Esophagus squamous epithelium (tissue), 5 donors: ENCODE measurements around the gene TRPC4. TPM values are rescaled to one million over a fixed set of nuclear protein-coding genes. Genes with fewer than 3 reads are reported as not detected.

Experiments used
- DNase-seq: peaks from one replicate; lab custom pipeline; 2025; lab: John Stamatoyannopoulos, UW
- H3K27ac ChIP-seq, 4 donors: fragments of 200-600 bp; sonication (generic); one replicate each; pipeline ENCODE4 v1.5.1; 2016 to 2019; ENCODE audit warnings: mild to moderate bottlenecking in 1 of 4
- H3K27me3 ChIP-seq, 4 donors: fragments of 200-600 bp; sonication (generic); 1 replicate in 3 of 4; 2 replicates in 1 of 4; pipeline versions ENCODE4 v1.5.1 to v1.6.0; 2017 to 2021; ENCODE audit warnings: antibody characterized with exemption in 1 of 4
- H3K36me3 ChIP-seq, 3 donors: fragments of 200-600 bp; sonication (generic); one replicate each; pipeline ENCODE4 v1.5.1; 2016 to 2019
- H3K4me1 ChIP-seq, 3 donors: fragments of 200-600 bp; sonication (generic); one replicate each; pipeline ENCODE4 v1.5.1; 2017 to 2019
- H3K4me3 ChIP-seq, 4 donors: fragments of 200-600 bp; sonication (generic); 1 replicate in 3 of 4; 2 replicates in 1 of 4; pipeline ENCODE4 v1.5.1; 2016 to 2019; ENCODE audit warnings: mild to moderate bottlenecking in 2 of 4, moderate library complexity in 1 of 4
- H3K9me3 ChIP-seq, 3 donors: fragments of 200-600 bp; sonication (generic); one replicate each; pipeline ENCODE4 v1.5.1; 2016 to 2019
- POLR2A ChIP-seq, 4 donors: fragments of 450-650 bp; IDR thresholded peaks; one replicate each; pipeline ENCODE4 v1.6.1; 2017; ENCODE audit warnings: antibody characterized with exemption in 4 of 4, mild to moderate bottlenecking in 4 of 4, moderate library complexity in 3 of 4
- WGBS, 2 donors: methylation state at CpG; one replicate each; pipeline ENCODE4 v1.1.5; 2018; 5-methylcytosine and 5-hydroxymethylcytosine counted together
- intact Hi-C: fragments of 100-400 bp; cut with DNase I; formaldehyde crosslinking; loops from one replicate; pipeline ENCODE4 v1.15.0; 2022
- total RNA-seq, 4 donors: library from RNA; depleted of rRNA; stranded (reverse); fragments of >200 nt; gene quantifications; one replicate each; pipeline ENCODE4 v1.1.0, GENCODE V29; 2016
- TF ChIP-seq, protein P1 (sequence below), 6 experiments: fragments of 450-650 bp in 4 of 6; fragments of 200-600 bp in 2 of 6; sonication (generic) in 2 of 6; IDR thresholded peaks; one replicate each; pipeline ENCODE4 v1.5.1; 2016 to 2019; ENCODE audit warnings: antibody characterized with exemption in 6 of 6, mild to moderate bottlenecking in 4 of 6, moderate library complexity in 4 of 6
- donor health status: DM: yes; HTN: yes; CAD: no.

TRPC4 gene
- total RNA-seq, 4 donors from 2014 or later, result 0.09 to 0.19 (median 0.13) TPM; not detected in 1

DNA sequence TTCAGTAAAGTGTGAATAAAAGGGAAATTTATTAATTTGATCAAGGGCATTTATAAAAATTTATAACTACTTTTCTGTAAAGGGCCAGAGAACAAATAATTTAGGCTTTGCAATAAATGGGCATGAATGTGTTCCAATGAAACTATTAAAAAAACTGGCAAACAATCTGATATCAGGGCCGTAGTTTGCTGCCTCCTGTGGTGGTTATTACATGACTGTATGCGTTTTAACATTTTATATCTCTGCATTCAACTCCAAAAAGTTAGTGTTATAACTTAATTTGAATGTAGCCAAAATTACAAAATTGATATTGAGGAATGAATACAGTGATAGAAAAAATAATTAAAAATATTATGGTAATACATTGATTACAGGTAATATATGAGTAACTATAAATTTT lies 190.5 kb downstream of the TRPC4 start:
- intact Hi-C loops, result no loop called here

DNA sequence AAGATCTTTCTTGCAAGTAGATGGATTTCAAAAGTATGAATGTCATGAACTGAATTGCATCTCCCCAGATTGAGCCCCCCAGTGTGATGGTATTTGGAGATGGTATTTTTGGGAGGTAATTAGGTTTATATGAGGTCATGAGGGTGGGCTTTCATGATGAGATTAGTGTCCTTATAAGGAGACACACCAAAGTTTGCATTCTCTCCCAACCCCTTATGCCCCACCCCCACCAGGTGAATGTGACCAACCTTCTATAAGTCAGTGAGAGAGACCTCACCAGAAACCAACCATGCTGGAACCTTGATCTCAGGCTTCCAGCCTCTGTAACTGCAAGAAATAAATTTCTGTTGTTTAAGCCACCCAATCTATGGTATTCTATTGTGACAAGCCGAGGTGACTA lies 199.7 kb downstream of the TRPC4 start:
- Histone ChIP-seq H3K9me3 (no peaks in the 10 kb centered on the region), H3K27ac (no peak overlapping the region), H3K27me3 (no peaks in the 10 kb centered on the region), H3K36me3 (no peaks in the 10 kb centered on the region), H3K4me3 (no peak overlapping the region), H3K4me1 (no peaks in the 10 kb centered on the region)
- 31 to 38% methylated on average over 1 of the region's 1 CpG for WGBS, 2 donors
- TF ChIP-seq, protein P1, sequence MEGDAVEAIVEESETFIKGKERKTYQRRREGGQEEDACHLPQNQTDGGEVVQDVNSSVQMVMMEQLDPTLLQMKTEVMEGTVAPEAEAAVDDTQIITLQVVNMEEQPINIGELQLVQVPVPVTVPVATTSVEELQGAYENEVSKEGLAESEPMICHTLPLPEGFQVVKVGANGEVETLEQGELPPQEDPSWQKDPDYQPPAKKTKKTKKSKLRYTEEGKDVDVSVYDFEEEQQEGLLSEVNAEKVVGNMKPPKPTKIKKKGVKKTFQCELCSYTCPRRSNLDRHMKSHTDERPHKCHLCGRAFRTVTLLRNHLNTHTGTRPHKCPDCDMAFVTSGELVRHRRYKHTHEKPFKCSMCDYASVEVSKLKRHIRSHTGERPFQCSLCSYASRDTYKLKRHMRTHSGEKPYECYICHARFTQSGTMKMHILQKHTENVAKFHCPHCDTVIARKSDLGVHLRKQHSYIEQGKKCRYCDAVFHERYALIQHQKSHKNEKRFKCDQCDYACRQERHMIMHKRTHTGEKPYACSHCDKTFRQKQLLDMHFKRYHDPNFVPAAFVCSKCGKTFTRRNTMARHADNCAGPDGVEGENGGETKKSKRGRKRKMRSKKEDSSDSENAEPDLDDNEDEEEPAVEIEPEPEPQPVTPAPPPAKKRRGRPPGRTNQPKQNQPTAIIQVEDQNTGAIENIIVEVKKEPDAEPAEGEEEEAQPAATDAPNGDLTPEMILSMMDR (IDR thresholded peaks at IDR 0.05), result no peak
- no peak for TF ChIP-seq POLR2A (IDR thresholded peaks at IDR 0.05)
- no peak for DNase-seq
- intact Hi-C loops, result no loop called here

More for the DNA sequence above, 190.5 kb downstream of the TRPC4 start:
- H3K4me3 ChIP-seq, result no peak overlapping the region
- H3K4me1 ChIP-seq, result no peaks in the 10 kb centered on the region
- H3K27ac ChIP-seq, result no peak overlapping the region
- H3K9me3 ChIP-seq, result no peaks in the 10 kb centered on the region
- 67 to 72% methylated on average over 2 of the region's 2 CpGs for WGBS, 2 donors
- TF ChIP-seq, protein P1 (IDR thresholded peaks at IDR 0.05), result no peak
- no peak for TF ChIP-seq POLR2A (IDR thresholded peaks at IDR 0.05)
- no peaks in the 10 kb centered on the region for H3K27me3 ChIP-seq
- no peaks in the 10 kb centered on the region for H3K36me3 ChIP-seq
- no peak for DNase-seq

DNA sequence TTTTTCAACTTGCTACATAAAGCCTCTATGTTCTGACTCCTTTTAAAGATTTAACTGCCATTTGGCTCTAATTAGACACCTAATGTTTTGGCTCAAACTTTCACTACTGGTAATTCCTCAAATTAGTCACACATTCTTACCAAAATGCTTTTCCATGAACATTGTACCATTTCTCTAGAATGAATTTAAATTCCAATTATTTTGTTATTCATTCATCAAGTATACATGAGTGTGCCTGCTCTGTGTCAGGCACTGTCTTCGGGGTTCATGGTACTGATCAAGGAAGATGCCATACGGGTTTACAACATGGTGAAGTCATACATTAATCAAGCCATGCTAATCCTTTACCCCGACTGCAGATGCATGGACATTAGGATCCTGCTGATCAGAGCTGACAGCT lies 201.9 kb downstream of the TRPC4 start:
- no peaks in the 10 kb centered on the region for H3K4me1 ChIP-seq
- intact Hi-C loops, result no loop called here
- no peaks in the 10 kb centered on the region for H3K27me3 ChIP-seq
- DNase-seq, result no peak
- H3K9me3 ChIP-seq, result no peaks in the 10 kb centered on the region
- TF ChIP-seq POLR2A (IDR thresholded peaks at IDR 0.05), result no peak
- TF ChIP-seq, protein P1 (IDR thresholded peaks at IDR 0.05), result no peak
- H3K27ac ChIP-seq, result no peak overlapping the region
- 54% methylated on average over 3 of the region's 3 CpGs for WGBS, 2 donors
- no peaks in the 10 kb centered on the region for H3K36me3 ChIP-seq
- H3K4me3 ChIP-seq, result no peak overlapping the region

DNA sequence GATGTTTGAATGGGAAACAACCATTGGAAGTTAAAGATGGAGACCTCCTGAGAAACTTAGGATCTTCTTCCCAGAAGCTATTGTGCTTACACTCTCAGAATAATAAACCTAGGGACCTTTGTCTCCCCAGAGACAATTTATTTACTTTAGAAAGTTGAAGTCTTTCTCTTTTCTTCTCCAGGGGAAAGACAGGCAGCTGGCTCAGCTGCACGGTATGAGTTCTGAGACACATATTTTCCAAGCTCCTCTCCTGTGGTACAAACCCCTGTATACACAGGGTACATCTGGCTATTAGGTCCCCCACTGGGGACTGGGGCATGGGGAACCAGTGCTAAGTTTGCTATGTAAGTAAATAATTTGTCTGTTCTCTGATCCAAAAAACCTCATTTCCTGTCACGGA lies 203.5 kb downstream of the TRPC4 start:
- no peak for DNase-seq
- Histone ChIP-seq H3K27me3 (no peaks in the 10 kb centered on the region), H3K4me1 (no peaks in the 10 kb centered on the region), H3K27ac (no peak overlapping the region), H3K9me3 (no peaks in the 10 kb centered on the region), H3K36me3 (no peaks in the 10 kb centered on the region), H3K4me3 (no peak overlapping the region)
- TF ChIP-seq, protein P1 (IDR thresholded peaks at IDR 0.05), result no peak
- TF ChIP-seq POLR2A (IDR thresholded peaks at IDR 0.05), result no peak
- intact Hi-C loops, result no loop called here
- 34 to 64% methylated on average over 2 of the region's 2 CpGs for WGBS, 2 donors

DNA sequence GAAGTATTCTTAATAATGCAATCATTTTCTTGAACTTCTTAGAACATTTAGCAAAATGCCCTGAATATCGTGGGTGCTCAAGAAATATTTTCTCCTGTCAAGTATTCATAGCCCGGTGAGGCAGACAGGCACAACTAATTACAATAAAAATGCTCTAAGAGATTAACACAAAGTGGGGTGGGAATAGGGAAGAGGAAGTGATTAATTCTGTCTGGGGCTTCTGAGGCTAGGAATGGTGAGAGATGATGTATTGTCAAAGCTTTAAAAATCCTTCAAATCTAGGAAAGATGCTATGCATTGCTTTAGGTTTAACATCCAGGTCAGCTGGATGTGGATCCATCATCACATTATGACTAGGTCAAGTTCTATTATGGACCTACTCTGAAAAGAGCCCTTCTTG lies 204.2 kb downstream of the TRPC4 start:
- Histone ChIP-seq H3K9me3 (no peaks in the 10 kb centered on the region), H3K4me3 (no peak overlapping the region), H3K4me1 (no peaks in the 10 kb centered on the region), H3K27me3 (no peaks in the 10 kb centered on the region), H3K36me3 (no peaks in the 10 kb centered on the region), H3K27ac (no peak overlapping the region)
- no peak for DNase-seq
- 34 to 70% methylated on average over 2 of the region's 2 CpGs for WGBS, 2 donors
- TF ChIP-seq POLR2A (IDR thresholded peaks at IDR 0.05), result no peak
- TF ChIP-seq, protein P1 (IDR thresholded peaks at IDR 0.05), result no peak
- intact Hi-C loops, result no loop called here
